GM21786 (cell line): ENCODE data around the gene HPCA.

Source experiments
- ATAC-seq: cut with Tn5 transposase; IDR thresholded peaks from one replicate; pipeline ENCODE4 v1.9.1; 2021; ENCODE audit not compliant: unreplicated experiment

HPCA gene

DNA sequence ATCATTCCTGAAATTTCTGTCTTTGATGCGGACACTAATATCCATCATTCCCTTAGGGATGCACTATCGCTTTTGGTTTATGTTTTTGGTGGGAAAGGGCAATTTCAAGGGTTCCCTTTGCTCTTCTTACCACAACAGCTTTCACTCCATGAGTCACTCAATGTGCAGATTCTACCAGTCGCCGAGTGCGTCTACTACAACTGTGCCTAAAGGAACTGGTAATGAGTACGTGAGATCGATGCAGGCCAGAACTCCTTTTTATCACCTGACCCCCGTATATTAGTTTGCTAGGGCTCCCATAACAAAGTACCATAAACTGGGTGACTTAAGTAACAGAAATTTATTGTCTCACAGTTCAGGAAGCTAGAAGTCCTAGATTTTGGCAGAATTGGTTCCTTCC, 42.4 kb downstream of the HPCA start:
- no peak for ATAC-seq

DNA sequence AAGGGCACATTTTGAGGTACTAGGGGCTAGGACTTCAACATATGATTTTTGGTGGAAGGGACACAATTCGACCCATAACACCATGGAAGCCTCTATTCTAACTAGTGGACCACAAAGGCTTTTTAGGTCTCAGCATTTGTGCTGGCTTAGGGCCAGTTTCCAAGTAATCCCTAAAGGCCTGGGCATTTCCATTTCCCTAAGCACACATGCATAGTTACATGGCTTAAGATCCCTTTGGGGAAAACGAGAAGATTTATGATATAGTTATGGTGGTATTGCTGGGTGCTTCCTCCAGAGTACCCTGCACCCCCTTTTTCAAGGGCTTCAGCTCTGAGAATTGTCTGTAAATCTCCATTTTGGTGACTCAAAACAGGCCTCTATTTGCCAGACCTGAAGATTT, 43.1 kb downstream of the HPCA start:
- no peak for ATAC-seq

DNA sequence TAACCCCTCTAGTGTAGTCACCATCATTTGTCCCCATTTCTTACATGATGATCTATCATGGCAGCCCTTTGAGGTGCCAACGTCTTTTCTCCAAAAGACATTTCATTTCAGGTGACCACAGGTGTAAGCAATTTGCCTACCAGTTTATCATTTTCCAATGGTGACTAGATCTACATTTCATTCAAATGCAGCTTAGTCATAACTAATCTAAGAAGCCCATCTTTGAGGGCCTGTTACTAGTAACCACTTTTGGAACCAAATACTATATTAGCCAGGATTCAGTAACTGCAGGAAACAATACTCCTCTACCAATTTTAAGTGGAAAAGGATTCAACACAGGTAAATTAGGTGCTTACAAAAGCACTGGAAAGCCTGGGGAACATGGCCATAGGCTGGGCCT, 45.5 kb downstream of the HPCA start:
- ATAC-seq, result no peak

DNA sequence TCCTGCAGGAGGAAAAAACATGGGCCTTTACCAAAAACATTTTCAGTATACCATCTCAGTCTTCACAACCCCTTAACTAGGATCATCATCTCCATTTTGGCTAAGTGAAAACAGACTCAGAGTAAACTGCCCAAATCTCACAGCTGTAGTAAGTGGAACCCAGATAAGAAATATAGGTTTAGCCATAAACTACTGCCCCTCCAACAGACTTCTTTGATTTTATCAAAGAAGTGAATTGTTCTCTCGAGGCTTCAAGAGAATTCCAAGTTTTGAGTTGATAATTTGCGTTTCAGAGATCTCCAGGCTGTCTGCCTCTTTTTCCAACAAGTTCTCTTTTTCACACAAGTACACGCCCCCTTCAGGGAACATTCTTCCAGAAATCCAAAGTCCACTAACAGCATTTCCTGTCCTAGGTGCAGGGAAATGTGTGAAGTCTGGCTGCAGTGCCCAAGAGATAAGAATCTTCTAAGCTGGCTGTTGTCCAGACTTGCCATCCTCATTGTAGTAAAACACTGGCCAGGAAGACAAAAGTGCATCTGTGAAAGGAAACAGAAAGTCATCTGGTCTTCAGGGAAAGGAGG, 47.5 kb downstream of the HPCA start:
- ATAC-seq, result no peak

DNA sequence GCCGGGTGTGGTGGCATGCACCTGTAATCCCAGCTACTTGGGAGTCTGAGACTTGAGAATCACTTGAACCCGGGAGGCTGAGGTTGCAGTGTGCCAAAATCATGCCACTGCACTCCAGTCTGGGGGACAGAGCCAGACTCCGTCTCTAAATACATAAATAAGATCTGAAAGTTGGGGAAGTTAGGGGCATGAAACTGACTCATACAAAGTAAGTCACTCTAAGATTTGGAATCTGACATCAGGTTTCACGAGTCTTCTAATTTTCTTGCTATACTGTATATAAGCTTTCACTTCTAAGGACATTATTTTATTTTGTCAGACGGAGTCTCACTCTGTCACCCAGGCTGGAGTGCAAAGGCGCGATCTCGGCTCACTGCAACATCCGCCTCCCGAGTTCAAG, 48.2 kb downstream of the HPCA start:
- no peak for ATAC-seq

DNA sequence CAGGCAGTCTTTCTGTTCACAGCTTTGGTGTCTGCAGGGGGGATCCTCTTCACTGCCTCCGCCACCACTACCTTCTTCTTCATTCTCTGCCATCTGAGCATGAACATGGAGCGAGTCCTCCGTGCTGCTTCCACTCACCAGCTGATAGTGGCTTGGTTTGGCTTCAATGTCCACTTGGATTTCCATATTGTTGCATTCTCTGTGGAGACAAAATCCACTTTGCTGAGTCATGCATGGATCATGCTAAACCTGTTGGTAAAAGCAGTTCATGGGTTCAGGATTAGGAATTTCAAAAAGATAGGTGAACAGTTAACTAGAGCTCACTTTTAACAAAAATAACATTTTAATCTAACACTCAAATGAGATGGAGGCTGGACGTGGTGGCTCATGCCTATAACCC, 50.8 kb downstream of the HPCA start:
- no peak for ATAC-seq

DNA sequence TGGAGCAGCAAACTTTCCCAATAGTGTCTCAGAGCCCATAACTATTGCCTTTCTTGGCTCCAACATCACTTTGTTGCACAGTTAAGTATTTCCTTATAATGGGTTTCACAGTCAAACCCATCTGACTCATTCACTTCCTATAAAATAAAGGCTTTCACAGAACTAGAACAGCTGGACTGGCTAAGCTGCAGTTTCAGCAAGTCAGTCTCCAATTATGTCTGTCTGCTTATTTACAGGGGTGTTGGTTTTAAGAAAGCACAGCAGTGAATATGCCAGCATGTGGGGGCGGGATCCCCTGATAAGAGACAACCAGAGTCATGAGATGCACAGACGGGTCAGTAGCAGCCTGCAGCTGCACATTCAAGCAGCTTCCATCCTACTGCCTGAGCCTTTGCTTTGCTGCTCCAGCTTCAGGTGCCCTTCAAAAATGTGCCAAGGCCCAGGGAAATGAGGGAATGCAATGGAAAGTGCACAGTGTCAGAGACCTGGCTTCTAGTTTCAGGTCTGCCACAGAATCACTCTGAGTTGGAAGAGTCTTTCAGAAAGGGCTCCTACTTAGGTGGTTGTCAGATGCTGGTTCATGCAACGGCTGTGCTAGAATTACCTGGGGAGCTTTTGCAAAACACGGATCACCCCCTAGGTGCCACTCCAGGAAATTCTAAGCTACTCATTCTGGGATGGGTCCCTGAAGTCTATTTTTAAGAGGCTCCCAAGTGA, 53.5 kb downstream of the HPCA start:
- no peak for ATAC-seq

DNA sequence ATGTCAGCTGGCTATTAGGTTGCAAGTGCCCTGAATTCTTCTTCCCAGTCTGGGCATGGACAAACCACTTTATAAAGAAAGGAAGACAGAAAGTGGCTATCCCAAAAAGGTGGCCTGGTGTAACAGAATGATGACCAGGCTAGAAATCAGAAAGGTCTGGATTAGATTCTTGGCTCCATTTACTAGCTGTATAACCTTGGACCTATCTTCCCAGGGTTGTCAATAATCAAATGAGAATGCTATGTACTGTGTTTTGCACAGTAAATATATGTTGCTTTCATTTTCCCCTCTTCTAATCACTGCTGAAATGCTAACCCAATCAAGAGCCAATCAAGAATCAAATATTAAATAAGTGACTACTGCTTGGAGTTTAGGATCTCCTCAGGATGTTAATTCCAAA, 57.9 kb downstream of the HPCA start:
- no peak for ATAC-seq
